Glutamatergic neuron (in vitro differentiated cells): ENCODE results near the gene POLR1G. TPM values are rescaled to one million over a fixed set of nuclear protein-coding genes. Genes with fewer than 3 reads are reported as not detected.

Experiments used
- DNase-seq: peaks from one replicate; pipeline ENCODE4 v3.0.0; 2022
- H3K27ac Mint-ChIP-seq: one replicate; pipeline ENCODE4 v1.8.0; 2020; ENCODE audit warnings: mild to moderate bottlenecking, mixed read lengths, inconsistent platforms; ENCODE audit not compliant: unreplicated experiment
- H3K27me3 Mint-ChIP-seq: one replicate; pipeline ENCODE4 v1.8.0; 2020; ENCODE audit warnings: mild to moderate bottlenecking, moderate library complexity, mixed read lengths, inconsistent platforms; ENCODE audit not compliant: unreplicated experiment
- H3K36me3 Mint-ChIP-seq: one replicate; pipeline ENCODE4 v1.8.0; 2020; ENCODE audit warnings: mild to moderate bottlenecking, mixed read lengths, inconsistent platforms; ENCODE audit not compliant: unreplicated experiment
- H3K4me1 Mint-ChIP-seq: one replicate; pipeline ENCODE4 v1.8.0; 2020; ENCODE audit warnings: mild to moderate bottlenecking, low read depth, mixed read lengths, inconsistent platforms; ENCODE audit not compliant: unreplicated experiment
- H3K4me3 Mint-ChIP-seq: one replicate; pipeline ENCODE4 v1.8.0; 2020; ENCODE audit warnings: mild to moderate bottlenecking, mixed read lengths, inconsistent platforms; ENCODE audit not compliant: unreplicated experiment
- H3K9me3 Mint-ChIP-seq: one replicate; pipeline ENCODE4 v1.8.0; 2020; ENCODE audit warnings: mild to moderate bottlenecking, moderate library complexity, mixed read lengths, inconsistent platforms; ENCODE audit not compliant: unreplicated experiment
- total RNA-seq: library from RNA; stranded (reverse); fragmentation: NEBNext Ultra II Directional; extraction: Animal tissue kit (Norgen Biotek cat#: 25700); gene quantifications from one replicate; pipeline ENCODE4 v1.2.1, GENCODE V29; 2021; ENCODE audit not compliant: unreplicated experiment
- TF ChIP-seq, protein P1 (sequence below): fragments of 200-600 bp; sonication (generic); IDR thresholded peaks from one replicate; pipeline ENCODE4 v1.5.0; 2021; ENCODE audit not compliant: partially characterized antibody, unreplicated experiment

POLR1G gene
- total RNA-seq, 1 donor from 2014 or later = 4.3 TPM

DNA sequence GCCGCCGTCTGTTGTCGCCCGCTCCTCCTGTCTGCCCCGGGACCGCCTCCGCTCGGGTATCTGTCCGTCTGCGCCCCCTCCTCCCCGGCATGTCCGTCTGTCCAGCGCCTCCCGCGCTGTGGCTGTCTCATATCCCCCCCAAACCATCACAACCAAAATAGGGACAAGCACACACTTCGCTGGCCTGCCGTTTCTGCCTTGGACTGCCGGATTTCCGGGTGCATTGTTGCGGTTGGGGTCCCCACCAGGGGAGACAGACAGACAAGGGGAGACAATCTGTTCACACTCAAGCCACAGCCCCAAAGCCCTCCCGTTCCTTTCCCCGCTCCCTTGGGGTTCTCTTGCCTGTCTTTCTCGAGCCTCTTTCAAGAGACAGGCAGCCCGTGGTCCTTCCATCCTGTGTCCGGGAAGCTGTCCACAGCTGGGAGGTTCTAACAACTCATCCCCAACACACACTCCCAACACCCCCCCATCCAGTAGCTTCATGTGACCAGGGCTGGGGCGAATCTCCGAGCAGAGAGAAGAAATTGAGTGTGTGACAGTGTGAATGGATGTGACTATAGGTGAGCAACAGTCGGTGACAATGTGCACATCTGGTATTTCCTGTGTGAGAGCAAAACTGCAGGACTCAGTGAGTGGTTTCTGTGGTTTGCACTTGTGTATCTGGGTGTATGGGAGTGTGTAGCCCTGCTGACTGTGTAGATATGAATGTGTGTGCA is 44.8 kb downstream of the POLR1G start:
- peak; percentile 40 for DNase-seq
- Mint-ChIP-seq H3K36me3 (no peaks in the 10 kb centered on the region), H3K4me3 (peak overlapping the region; percentile 83), H3K4me1 (peaks cover 5% of the 10 kb centered on the region), H3K27me3 (peaks cover 16% of the 10 kb centered on the region), H3K9me3 (peaks cover 4% of the 10 kb centered on the region), H3K27ac (peak overlapping the region; percentile 70)
- TF ChIP-seq, protein P1, sequence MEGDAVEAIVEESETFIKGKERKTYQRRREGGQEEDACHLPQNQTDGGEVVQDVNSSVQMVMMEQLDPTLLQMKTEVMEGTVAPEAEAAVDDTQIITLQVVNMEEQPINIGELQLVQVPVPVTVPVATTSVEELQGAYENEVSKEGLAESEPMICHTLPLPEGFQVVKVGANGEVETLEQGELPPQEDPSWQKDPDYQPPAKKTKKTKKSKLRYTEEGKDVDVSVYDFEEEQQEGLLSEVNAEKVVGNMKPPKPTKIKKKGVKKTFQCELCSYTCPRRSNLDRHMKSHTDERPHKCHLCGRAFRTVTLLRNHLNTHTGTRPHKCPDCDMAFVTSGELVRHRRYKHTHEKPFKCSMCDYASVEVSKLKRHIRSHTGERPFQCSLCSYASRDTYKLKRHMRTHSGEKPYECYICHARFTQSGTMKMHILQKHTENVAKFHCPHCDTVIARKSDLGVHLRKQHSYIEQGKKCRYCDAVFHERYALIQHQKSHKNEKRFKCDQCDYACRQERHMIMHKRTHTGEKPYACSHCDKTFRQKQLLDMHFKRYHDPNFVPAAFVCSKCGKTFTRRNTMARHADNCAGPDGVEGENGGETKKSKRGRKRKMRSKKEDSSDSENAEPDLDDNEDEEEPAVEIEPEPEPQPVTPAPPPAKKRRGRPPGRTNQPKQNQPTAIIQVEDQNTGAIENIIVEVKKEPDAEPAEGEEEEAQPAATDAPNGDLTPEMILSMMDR = no peak

DNA sequence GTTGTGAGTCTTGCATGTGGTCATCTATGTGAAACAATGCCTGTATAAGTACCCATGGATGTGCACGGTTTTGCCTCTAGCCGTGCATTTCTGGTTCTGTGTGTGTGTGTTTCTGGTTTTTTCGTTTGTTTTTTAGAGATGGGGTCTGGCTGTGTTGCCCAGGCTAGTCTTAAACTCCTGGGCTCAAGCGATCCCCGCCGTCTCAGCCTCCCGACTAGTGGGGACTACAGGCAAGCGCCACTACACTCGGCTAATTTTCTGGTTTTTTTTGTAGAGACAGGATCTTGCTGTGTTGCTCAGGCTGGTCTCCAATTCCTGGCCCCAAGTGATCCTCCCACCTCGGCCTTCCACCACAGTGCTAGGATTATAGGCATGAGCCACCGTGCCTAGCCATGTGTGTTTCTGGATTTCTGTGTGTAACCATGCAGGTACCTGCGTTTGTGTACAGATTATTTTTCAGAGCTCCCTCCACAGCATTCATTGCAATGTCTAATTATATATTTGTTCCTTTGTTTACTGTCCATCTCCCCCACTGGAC is 45.5 kb downstream of the POLR1G start:
- Mint-ChIP-seq H3K27me3 (peaks cover 15% of the 10 kb centered on the region), H3K27ac (peak overlapping the region; percentile 8), H3K4me3 (peak overlapping the region; percentile 83), H3K4me1 (peaks cover 5% of the 10 kb centered on the region), H3K9me3 (peaks cover 4% of the 10 kb centered on the region), H3K36me3 (no peaks in the 10 kb centered on the region)
- no peak for DNase-seq
- TF ChIP-seq, protein P1 = no peak

DNA sequence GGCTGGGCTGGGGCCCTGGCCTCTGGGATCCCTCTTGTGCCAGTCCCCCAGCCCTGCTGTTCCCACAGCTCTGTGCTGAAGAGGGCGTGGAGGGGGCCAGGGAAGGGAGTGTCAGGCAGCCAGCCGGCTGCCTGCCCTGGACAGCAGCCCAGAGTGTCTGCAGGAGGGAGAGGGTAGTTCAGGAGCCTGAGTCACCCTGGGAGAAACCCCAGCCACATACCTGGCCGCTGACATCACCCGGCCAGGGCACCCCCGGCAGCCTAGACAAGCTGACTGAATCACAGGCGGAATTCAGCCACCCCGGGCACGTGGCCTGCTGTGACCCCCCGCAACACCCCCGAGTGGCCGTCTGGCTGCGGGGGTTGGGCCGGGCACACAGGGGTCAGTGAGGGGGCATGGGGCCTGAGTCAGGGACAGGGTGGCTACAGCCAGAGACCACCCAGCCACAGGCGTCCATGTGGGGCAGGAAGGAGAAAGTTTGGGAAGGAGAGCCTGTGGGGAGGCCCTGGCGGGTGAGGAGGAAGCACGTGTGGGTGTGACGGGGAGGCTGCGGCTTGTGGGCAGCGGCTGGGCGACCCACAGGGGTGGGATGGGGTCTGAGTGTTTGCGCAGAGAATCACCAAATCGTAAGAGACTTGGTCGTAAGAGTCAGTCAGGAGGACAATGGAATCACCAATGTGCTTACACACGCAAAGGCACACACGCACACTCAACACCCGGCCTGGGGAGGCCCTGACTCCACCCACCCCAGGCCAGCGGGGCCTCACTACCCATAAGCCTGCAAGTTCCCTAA is 49.5 kb downstream of the POLR1G start:
- peaks cover 5% of the 10 kb centered on the region for H3K4me1 Mint-ChIP-seq
- H3K36me3 Mint-ChIP-seq = no peaks in the 10 kb centered on the region
- peak; percentile 36 for DNase-seq

DNA sequence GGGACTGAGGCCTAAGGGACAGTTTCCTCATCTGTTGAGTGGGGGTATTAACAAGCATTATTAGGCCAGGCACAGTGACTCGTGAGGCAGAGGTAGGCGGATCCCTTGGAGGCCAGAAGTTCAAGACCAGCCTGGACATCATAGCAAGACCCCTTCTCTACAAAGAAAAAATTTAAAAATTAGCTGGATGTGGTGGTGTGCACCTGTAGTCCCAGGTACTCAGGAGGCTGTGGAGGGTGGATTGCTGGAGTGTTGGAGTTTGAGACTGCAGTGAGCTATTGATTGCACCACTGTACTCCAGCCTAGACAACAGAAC is 50.0 kb downstream of the POLR1G start:
- no peak overlapping the region for H3K27ac Mint-ChIP-seq
- peaks cover 4% of the 10 kb centered on the region for H3K27me3 Mint-ChIP-seq
- H3K4me3 Mint-ChIP-seq = no peak overlapping the region
- no peaks in the 10 kb centered on the region for H3K36me3 Mint-ChIP-seq
- H3K4me1 Mint-ChIP-seq = peaks cover 1% of the 10 kb centered on the region
- DNase-seq = no peak
- peaks cover 5% of the 10 kb centered on the region for H3K9me3 Mint-ChIP-seq
- TF ChIP-seq, protein P1 = no peak

More for the DNA sequence above, 49.5 kb downstream of the POLR1G start:
- Mint-ChIP-seq H3K27ac (no peak overlapping the region), H3K27me3 (peaks cover 7% of the 10 kb centered on the region), H3K4me3 (no peak overlapping the region), H3K9me3 (peaks cover 5% of the 10 kb centered on the region)
- TF ChIP-seq, protein P1 = no peak

DNA sequence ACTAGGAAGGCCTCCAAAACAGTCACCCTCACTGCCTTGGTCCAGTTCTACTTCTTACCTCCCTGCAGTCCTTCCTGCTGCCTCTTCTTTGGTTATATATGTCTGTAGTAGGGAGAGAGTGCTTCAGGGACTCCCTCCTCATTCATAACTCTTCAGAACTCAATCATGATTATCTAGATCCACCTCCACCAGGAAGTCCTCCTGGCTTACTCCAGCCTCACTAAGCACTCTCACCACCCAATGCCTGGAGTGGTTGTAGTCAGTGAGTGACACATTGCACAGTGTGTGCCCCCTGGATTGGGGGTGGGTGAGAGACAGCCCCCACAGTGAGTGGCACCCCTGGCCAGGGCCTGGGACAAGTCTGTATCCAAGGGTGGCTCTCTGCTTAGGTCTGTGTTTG is 51.3 kb downstream of the POLR1G start:
- DNase-seq = no peak
- Mint-ChIP-seq H3K4me3 (no peak overlapping the region), H3K27me3 (peaks cover 2% of the 10 kb centered on the region), H3K36me3 (no peaks in the 10 kb centered on the region), H3K27ac (no peak overlapping the region), H3K4me1 (no peaks in the 10 kb centered on the region), H3K9me3 (peaks cover 5% of the 10 kb centered on the region)
- TF ChIP-seq, protein P1 = no peak
